Ovary (tissue), 9 donors: ENCODE measurements around the gene SSBP2. TPM values are rescaled to one million over a fixed set of nuclear protein-coding genes. Genes with fewer than 3 reads are reported as not detected.

Experiments used
- DNase-seq, 5 donors: peaks; one replicate each; pipeline ENCODE4 v3.0.0-alpha.2; 2019 to 2020
- H3K27ac ChIP-seq, 2 donors: fragments of 200-600 bp; one replicate each; pipeline versions ENCODE4 v1.5.1 to v1.8.0; 2019 to 2022
- H3K27me3 ChIP-seq: fragments of 200-600 bp; one replicate; pipeline ENCODE4 v1.8.0; 2022
- H3K36me3 ChIP-seq: fragments of 200-600 bp; sonication (generic); one replicate; pipeline ENCODE4 v1.5.1; 2019
- H3K4me1 ChIP-seq: one replicate; pipeline ENCODE4 v1.8.1; 2013; ENCODE audit warnings: mild to moderate bottlenecking, moderate library complexity; ENCODE audit not compliant: insufficient read depth
- H3K4me3 ChIP-seq: fragments of 200-600 bp; sonication (generic); one replicate; pipeline ENCODE4 v1.5.1; 2017
- H3K9me3 ChIP-seq, 2 donors: fragments of 200-600 bp in 1 of 2; sonication (generic) in 1 of 2; one replicate each; pipeline versions ENCODE4 v1.5.1 to v1.8.1; 2013 to 2019; ENCODE audit warnings: mild to moderate bottlenecking in 1 of 2, moderate library complexity in 1 of 2
- CTCF ChIP-seq, 3 donors: fragments of 450-650 bp in 2 of 3; fragments of 200-600 bp in 1 of 3; IDR thresholded peaks; one replicate each; pipeline versions ENCODE4 v1.5.1 to v1.8.0; 2016 to 2022; ENCODE audit warnings: antibody characterized with exemption in 3 of 3, mild to moderate bottlenecking in 1 of 3
- EP300 ChIP-seq: sonication (generic); formaldehyde crosslinking; IDR thresholded peaks from one replicate; pipeline ENCODE4 v1.6.1; 2017; ENCODE audit warnings: antibody characterized with exemption
- POLR2A ChIP-seq: fragments of 450-650 bp; IDR thresholded peaks from one replicate; pipeline ENCODE4 v1.6.1; 2017; ENCODE audit warnings: antibody characterized with exemption, mild to moderate bottlenecking, moderate library complexity
- WGBS, 3 donors: extraction: QIAGEN DNeasy Blood & Tissue Kit in 1 of 3; methylation state at CpG; one replicate each; pipeline versions ENCODE4 v1.1.5 to v1.1.7; 2013 to 2017; 5-methylcytosine and 5-hydroxymethylcytosine counted together
- intact Hi-C, 4 donors: fragments of 100-400 bp; cut with DNase I; formaldehyde crosslinking; loops; one replicate each; pipeline versions ENCODE4 v1.11.0 to v1.15.1; 2022 to 2023
- polyA plus RNA-seq, 2 donors: library from polyadenylated mRNA; stranded (reverse); fragments of 200-250 nt in 1 of 2; fragments of 350-450 nt in 1 of 2; fragmentation: Illumina TruSeq in 1 of 2; extraction: RNeasy Lipid Tissue Mini Kit (QIAGEN cat#74804) in 1 of 2; gene quantifications; one replicate each; pipeline ENCODE4 v1.2.3, GENCODE V29; 2013 to 2014
- total RNA-seq, 7 donors: library from RNA; depleted of rRNA in 2 of 7; stranded (reverse); fragments of >200 nt in 2 of 7; fragmentation: NEBNext Ultra II Directional in 3 of 7; extraction: Animal tissue kit (Norgen Biotek cat#: 25700) in 3 of 7; gene quantifications; one replicate each; pipeline versions ENCODE4 v1.1.0 to v1.2.4, GENCODE V29; 2016 to 2023
- donor health status: DM: no; HTN: no; CAD: no; lungs with moderate emphysema.
- donor health status: DM: no; HTN: no; CAD: no.
- donor health status: Bipolar disorder and iron deficiency.
- donor health status: DM: yes; HTN: yes; CAD: no.
- donor health status: DM: no; HTN: no; CAD: no.
- donor health status: DM: yes; HTN: yes; CAD: no.

The SSBP2 gene
- total and polyA plus RNA-seq, 9 donors = 40.5 to 126 (median 78.2) TPM

GRCh38 chr5:81773574-81773973, 22.7 kb upstream of the SSBP2 start:
- no peak overlapping the region for H3K27ac ChIP-seq
- TF ChIP-seq CTCF (IDR thresholded peaks at IDR 0.05) (no peak), EP300 (no peak), POLR2A (no peak)
- H3K4me3 ChIP-seq = no peak overlapping the region
- no peaks in the 10 kb centered on the region for H3K36me3 ChIP-seq
- 69 to 91% (median 81%) methylated on average over 7 of the region's 7 CpGs for WGBS, 3 donors
- H3K27me3 ChIP-seq = no peaks in the 10 kb centered on the region
- peaks cover 3% of the 10 kb centered on the region for H3K4me1 ChIP-seq
- intact Hi-C loops = no loop called here
- H3K9me3 ChIP-seq = no peaks in the 10 kb centered on the region
- DNase-seq = no peak

GRCh38 chr5:81773161-81773560, 22.3 kb upstream of the SSBP2 start:
- no peak overlapping the region for H3K27ac ChIP-seq
- H3K4me3 ChIP-seq = no peak overlapping the region
- H3K4me1 ChIP-seq = no peaks in the 10 kb centered on the region
- H3K9me3 ChIP-seq = no peaks in the 10 kb centered on the region
- DNase-seq = no peak
- H3K36me3 ChIP-seq = no peaks in the 10 kb centered on the region
- intact Hi-C loops = no loop called here
- no peaks in the 10 kb centered on the region for H3K27me3 ChIP-seq
- 91 to 97% (median 94%) methylated on average over 3 of the region's 3 CpGs for WGBS, 3 donors
- no peak for TF ChIP-seq EP300
- no peak for TF ChIP-seq CTCF (IDR thresholded peaks at IDR 0.05)
- TF ChIP-seq POLR2A = no peak

GRCh38 chr5:81772488-81772887, 21.6 kb upstream of the SSBP2 start:
- TF ChIP-seq POLR2A (no peak), EP300 (no peak), CTCF (IDR thresholded peaks at IDR 0.05) (no peak)
- no peaks in the 10 kb centered on the region for H3K9me3 ChIP-seq
- no peak overlapping the region for H3K4me3 ChIP-seq
- intact Hi-C loops = no loop called here
- no peaks in the 10 kb centered on the region for H3K36me3 ChIP-seq
- no peak overlapping the region for H3K27ac ChIP-seq
- whole genome bisulfite sequencing, 3 donors = 77 to 94% (median 91%) methylated on average over 5 of the region's 5 CpGs
- DNase-seq = no peak
- no peaks in the 10 kb centered on the region for H3K27me3 ChIP-seq
- H3K4me1 ChIP-seq = no peaks in the 10 kb centered on the region

- no peak for DNase-seq
- no peak overlapping the region for H3K27ac ChIP-seq
- WGBS, 3 donors = 35 to 55% (median 55%) methylated on average over 2 of the region's 2 CpGs
- TF ChIP-seq EP300 = no peak
- TF ChIP-seq CTCF (IDR thresholded peaks at IDR 0.05) = no peak
- no peak for TF ChIP-seq POLR2A
- no peak overlapping the region for H3K4me3 ChIP-seq
- H3K4me1 ChIP-seq = no peaks in the 10 kb centered on the region
- no peaks in the 10 kb centered on the region for H3K9me3 ChIP-seq
- no peaks in the 10 kb centered on the region for H3K27me3 ChIP-seq
- H3K36me3 ChIP-seq = no peaks in the 10 kb centered on the region
- intact Hi-C loops = no loop called here
Observed at GRCh38 chr5:81768935-81769452, 18.1 kb upstream of the SSBP2 start.
